Renal cortical epithelial cell (primary cell): ENCODE data around the gene SAV1. TPM values are rescaled to one million over a fixed set of nuclear protein-coding genes. Genes with fewer than 3 reads are reported as not detected.
A peak's percentile ranks its signal among the peaks of the same experiment; 100 is the strongest.

Source experiments
- DNase-seq: peaks from one replicate; pipeline ENCODE4 v3.0.0-alpha.2; 2011; ENCODE audit warnings: low read depth
- total RNA-seq: library from RNA; depleted of rRNA; stranded (reverse); fragments of >200 nt; gene quantifications from 2 replicates; pipeline ENCODE4 v1.2.3, GENCODE V29; 2014

The SAV1 gene
- total RNA-seq, 1 donor from 2014 or later = 32.3 TPM

DNA sequence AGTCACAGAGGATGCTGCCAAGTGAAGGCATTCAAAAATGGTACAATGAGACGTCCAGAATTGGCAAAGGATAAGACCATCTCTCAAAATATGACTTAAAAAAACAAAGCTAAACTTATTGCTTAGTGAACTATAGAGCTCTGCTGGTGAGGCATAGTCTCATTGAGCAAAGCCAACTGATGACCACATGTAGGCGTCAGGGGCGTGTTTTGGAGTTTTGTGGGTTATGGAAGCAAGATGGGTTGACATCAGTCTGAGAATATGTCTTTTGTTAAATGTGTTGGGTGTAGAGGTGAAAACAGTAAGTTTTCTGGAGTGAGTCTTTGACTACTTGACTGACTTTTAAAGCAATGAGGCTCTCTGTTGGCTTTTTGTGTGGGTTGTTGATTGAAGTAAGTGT is 60.9 kb downstream of the SAV1 start:
- no peak for DNase-seq

DNA sequence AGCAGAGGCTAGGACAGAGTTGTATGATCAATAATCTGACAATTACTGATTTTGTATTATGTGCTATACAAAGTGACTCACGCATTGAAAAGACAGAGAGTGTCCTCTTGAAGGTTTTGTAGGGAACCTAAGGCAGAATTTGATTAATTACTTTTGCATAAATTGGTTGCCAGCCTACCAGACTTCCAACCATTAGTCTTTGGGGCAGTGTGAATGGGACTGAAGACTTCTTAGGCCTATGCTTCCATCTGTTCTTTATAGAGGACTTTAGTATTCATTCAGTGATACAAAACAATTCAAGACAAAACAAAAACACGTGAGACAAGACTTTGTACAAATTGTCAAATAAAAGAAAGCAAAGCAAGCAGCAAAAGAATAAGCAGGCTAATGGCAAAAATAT is 61.6 kb downstream of the SAV1 start:
- no peak for DNase-seq

DNA sequence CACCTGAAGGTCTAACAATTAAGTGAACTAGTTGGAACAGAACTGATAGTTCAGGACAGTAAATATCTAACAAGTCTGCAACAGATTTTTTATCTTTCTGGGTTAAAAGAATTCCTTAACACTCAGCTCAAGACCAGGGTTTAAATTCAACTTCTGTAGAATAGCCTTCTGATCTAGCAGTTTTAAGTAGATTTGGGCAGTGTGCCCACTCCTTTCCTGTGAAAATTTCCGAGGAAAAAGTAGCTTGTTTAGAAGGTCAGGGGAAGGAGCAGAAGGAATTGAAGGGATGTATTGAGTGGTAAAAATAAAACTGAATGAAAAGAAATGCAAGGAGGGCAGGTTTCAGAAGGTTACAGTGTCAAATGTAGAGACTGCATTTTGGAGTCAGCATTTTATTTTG is 62.3 kb downstream of the SAV1 start:
- no peak for DNase-seq

DNA sequence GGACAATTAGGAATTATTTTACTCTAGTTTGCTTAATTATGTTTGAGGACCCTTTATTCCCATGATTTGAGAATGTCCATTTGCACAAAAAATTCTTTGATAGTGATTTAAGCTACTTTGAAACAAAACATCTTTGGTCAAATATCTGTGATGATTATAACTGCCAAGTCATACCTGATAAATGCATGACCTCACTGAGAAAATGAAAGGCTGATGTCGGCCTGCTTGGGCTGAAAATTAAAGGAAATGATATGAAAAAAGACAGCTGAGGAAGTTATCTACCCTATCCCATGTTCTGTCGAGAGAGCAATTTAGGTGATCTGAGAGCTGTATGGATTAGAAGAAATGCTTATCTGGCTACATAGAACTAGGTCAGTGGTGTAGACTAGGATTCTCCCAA is 64.5 kb downstream of the SAV1 start:
- DNase-seq = no peak

DNA sequence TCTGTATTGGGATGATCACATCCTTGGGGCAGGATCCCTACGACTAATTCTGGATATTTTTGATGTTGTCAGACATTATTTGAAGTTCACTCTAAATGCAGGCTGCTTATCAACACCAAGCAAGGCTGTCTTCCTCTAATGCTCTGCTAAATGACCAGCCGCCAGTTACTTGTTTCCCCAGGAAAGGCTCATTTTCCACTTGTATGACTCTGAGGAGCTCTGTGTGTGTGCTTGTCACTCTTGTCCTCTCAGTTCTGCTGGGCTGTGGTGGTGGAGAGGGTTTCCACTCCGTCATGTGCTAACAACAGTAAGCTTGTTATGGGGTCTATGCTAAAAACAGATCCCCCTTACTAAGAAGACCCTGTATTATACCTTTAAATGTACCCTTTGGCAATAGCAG is 66.1 kb downstream of the SAV1 start:
- DNase-seq = no peak

DNA sequence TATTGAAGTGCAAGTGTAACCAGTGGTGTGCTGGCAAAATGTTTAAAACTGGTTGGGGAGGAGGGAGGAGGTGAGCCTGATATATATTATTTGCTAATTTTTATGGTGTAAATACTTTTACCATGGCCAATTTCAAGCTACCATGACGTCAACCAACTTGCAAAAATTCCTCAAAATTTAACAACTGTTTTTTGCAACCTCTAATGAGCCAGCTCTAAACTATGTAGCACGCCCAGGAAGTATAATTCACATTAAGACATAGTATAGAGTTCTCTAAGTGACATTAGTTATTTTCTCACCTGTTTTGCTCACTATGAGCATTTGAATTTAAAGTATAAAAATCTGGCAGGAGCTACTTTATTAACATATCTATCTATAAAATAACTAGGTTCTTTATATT is 66.7 kb downstream of the SAV1 start:
- DNase-seq = peak; percentile 13

DNA sequence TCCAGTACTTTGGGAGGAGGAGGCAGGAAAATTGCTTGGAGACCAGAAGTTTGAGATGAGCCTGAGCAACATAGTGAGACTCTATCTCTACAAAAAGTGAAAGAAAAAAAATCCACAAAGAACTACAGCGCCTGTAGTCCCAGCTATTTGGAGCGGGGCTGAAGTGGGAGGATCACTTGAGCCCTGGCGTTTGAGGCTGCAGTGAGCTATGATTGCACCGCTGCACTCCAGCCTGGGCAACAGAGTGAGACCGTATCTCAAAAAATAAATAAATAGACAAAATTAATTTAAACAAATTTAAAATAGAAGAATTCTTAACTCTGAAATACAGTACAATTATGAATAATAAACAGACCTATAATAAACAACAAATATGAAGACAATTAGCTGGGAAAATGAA is 67.3 kb downstream of the SAV1 start:
- no peak for DNase-seq

DNA sequence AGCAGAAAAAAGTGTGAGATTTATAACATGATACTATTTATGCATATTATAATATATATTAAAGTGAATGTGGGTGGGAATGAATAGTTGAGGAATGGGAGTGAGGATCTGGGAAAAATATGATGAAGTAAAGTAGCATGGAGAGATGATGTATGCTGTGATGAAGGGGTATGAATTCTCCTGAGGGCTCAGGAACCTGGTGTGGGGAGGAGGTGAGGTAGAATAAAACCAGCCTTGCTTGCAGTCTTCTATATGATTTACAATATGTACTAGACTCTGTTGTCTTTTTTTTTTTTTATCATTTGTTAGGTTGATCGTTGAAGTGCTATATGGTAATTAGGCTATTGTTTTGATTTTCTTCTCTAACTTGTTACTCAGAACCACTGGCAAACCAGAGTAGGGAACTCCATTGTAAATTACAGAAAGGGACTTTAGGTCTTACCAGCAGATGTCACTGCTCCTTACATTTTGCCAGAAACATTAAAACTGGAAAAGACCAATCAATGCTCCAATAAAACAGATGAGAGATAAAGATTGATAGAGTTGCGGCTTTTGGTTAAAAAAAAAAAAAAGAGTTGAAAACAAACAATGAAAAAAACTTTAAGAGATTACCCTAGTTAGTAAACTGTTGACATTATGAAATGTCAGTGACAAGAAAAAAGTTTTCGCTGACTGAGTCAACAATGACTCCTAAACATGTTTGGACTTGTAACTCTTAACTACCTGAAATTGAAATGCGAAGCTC is 68.2 kb downstream of the SAV1 start:
- DNase-seq = peak; percentile 62

DNA sequence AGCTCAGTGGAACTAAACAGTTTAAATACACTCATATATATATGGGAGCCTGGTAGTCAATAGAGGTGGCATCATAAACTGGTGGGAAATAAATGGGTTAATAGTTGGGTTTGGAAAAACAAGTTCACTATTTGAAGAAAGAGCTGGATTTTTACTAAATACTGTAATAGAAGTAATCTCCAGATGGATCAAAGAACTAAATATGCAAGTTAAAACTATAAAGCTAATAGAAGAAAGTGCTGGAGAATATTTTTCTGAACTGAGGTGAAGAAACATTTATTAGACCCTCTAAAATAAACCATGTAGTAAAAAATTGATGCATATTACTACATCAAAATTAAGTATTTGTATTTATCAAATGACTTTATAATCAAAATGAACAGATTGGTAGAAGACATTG is 69.3 kb downstream of the SAV1 start:
- no peak for DNase-seq

DNA sequence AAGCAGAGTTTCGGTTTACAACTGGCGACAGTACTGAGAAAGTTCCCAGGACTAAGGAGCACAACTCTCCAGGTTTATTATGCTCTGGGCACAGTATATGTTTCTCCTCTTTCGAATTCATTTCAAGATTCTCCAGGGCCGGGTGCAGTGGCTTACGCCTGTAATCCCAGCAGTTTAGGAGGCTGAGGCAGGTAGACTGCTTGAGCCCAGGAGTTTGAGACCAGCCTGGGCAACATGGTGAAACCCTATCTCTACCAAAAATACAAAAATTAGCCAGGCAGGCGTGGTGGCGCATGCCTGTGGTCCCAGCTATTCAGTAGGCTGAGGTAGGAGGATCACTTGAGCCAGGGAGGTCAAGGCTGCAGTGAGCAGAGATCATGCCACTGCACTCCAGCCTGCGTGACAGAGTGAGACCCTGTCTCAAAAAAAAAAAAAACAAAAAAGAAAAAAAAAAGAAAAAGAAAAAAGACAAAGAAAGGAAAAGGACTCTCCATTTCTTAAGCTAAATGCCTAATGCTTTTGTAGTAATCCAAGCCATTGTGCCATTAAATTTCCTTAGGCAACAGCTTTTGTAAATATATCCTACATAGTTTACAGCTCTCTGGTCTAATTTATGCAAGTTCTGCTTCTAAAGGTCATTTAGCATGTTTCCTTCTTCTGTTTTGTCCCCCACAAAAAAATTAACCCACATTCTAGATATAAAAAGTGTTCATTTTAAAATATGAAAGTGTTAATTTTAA is 73.4 kb downstream of the SAV1 start:
- DNase-seq = no peak

DNA sequence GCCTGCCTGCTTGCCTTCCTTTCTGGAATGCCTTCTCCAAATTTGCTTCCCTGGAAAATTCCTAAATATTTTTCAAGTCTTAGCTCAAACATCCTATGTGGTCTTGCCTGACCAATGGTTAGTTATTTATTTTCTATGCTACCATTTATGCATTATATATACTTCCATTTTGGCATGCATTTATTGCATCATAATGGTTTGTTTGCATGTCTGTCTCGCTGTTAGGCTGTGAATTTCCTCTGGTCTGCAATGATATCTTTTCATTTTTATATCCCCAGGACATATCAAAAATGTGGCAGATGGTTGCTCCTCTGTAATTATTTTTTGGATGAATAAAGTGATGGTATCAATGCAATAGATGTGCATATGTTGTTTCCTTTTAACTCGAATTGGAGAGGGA is 77.6 kb downstream of the SAV1 start:
- no peak for DNase-seq

Other genes starting within 250 kb of the SAV1 start
- gene MAP4K5, start 135.7 kb downstream of the SAV1 start, total RNA-seq = 42.4 and 69.9 TPM in 2 replicates
- 3.7 and 10.8 TPM in 2 replicates for gene ATL1, start 108.2 kb downstream of the SAV1 start, total RNA-seq
- 30.0 and 78.2 TPM in 2 replicates for gene NIN, start 162.9 kb upstream of the SAV1 start, total RNA-seq
- gene ABHD12B, start 203.7 kb upstream of the SAV1 start, total RNA-seq = not detected in 2 replicates